HG03571 (cell line): ENCODE results near the gene P2RY14.
A peak's percentile ranks its signal among the peaks of the same experiment; 100 is the strongest.

Experiments
- ATAC-seq: cut with Tn5 transposase; IDR thresholded peaks from one replicate; pipeline ENCODE4 v1.9.1; 2021; ENCODE audit not compliant: unreplicated experiment

Gene P2RY14

DNA sequence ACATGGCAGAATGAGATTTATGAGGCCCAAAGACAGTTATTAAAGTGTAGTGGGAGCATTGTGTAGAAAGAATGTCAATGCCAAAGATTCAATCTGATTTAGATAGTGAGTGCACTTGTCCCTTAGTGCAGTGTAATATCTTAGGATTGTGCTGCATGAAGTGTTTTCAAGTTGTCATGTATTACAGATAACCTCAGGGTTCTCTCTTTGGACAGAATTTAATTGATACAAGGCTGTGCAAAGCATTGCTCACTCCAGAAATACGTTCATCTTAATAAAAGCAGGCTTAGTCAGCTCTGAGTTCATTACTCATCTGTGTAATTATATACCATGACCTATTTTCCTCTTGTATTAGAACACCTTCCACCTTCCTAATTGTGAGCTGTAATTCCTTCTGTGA lies 59.3 kb downstream of the P2RY14 start:
- ATAC-seq = no peak

DNA sequence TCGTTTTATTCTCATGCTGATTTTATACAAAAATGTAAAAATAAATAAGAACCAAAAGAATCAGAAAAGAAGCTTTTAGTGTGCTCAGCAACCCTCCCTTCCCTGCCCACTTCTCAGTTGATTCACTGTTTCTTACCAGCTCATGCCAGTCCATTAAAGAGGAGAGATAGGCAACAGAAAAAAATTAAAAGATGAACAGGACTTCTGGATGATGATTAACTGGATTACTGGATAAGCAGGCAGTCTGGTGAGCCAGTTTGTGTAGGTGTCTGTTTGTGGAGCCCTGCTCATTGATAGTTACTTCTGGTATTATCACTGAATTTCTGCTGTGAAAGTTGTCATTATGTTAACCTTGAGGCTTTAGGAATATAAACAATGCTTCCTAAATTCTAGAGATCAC lies 60.2 kb downstream of the P2RY14 start:
- no peak for ATAC-seq

GRCh38 chr3:151216641-151217607 lies 61.4 kb downstream of the P2RY14 start:
- no peak for ATAC-seq

DNA sequence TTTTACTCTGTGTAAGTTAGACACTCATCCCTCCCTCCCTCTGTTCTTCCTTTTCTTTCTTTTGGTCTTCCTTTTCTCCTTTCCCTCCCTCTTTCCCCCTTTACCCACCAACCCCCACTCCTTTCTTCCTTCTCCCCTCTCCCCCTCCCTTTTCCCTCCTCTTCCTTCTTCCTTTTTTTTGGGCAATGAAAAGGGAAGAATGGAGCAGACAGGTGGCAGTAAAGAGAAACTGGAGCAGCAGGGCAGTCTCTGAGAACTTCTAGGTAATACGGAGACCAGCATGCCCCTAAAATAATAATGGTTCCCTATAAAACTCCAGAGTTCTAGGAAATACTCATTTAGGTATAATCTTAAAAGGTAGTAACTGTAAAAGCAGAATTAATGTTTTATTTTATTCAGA lies 63.9 kb downstream of the P2RY14 start:
- no peak for ATAC-seq

DNA sequence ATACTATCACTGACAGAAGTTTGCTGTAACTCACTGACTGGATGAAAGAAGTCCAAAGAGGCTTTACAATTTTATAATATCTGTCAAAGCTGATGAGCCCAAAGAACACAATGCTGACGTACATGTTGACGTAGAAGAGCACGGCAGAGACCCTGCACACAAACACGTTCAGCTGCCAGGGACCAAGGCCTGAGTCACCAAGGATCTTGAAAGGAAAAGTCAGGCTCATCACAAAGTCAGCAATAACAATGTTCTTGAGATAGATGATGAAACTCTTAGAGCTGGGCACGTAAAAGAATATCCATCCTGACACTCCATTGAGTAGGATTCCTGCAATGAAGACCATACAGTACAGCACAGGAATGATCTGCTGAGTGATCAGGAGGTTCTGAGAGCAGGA lies 64.5 kb downstream of the P2RY14 start:
- no peak for ATAC-seq

- ATAC-seq = no peak
Measured at GRCh38 chr3:151213151-151213550, 65.2 kb downstream of the P2RY14 start.

DNA sequence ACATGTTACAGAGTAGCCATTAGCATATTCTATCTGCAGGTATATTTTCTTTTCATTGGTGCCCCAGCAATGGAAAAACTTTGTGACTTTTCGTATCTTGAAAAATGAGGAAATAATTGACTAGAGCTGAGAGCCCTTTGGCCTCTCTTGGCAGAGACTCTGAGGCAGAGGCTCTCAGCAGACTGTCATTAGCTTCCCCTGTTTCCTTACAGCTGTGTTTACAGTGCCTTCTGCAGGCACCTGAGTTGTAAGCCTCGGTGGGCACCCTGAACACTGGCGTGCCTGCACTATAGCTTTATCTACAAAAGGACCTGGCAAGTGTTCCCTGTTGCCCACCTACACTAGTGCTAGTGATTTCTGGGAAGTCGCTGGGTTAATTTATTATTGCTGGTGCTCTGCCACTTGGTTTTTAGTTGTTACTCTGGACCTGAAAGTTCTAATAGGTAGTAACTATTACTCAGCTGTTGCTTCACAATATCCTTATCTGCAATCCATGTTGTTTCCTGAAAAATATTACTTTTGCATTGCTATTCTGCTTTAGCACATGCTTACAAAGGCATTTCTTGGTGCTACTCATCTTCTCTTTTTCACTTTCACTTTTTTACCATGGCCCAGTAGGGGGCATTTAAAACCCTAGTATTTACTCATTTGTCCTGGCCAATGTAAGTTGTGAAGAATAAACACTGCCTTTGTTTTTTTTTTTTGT lies 67.5 kb downstream of the P2RY14 start:
- ATAC-seq = no peak

GRCh38 chr3:151209654-151210053 lies 68.7 kb downstream of the P2RY14 start:
- no peak for ATAC-seq

DNA sequence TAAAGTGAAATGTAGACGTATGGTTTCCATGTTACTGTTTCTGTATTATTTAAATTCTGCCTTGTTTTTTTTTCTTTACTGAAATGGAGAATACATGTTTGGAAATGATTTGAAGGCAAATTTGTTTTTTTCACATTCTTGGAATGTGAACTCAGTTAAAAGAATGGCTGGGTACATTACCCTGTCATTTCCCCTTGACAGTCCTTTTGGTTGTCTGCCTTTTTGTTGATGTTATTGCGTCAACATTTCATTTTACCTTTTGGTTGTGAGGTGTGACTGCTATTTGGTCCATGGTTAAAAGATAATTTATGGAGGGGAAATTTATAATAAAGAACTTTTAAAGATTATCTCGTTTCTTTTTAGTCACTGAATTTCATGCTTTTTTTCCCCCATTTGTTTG lies 72.1 kb downstream of the P2RY14 start:
- no peak for ATAC-seq

DNA sequence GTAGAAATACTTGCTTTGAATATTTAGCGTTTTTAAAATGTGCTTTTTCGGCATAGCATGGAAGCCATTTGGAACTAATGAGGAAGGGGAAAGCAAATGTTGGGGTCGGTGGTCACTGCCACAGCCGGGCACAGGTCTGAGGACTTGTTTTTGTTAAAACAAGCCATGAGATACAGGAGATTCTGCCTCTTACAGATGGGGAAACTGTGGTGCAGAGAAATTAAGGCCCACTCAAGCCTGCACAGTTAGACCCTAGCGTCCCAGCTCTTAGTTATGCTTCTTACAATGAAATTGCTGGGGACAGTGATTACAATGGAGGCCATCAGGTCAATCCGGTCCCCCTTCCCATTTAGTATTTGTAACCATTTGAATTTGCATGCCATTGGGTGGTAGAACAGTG lies 72.9 kb downstream of the P2RY14 start:
- no peak for ATAC-seq

GRCh38 chr3:151204530-151205402 lies 73.6 kb downstream of the P2RY14 start:
- no peak for ATAC-seq

DNA sequence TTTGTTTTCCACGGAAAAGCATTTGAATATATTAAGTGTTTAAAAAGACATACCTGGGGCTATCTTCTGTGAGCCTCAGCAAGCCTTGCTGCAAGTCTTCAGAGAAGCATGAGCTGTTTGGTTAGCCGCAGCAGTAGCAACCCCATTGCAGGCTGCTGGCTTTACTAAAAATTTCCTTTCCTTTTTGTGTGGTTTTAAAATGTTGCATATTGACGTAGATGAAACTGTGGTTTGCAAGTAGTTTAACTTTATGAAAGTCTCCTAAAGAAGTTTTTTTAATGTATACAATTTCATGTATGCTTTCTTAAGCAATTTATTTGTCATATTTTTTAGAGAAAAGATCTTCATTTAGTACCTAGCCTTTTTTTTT lies 75.3 kb downstream of the P2RY14 start, which contains the start of gene GPR171:
Gene GPR171, minus strand, starts transcription at position 166 of the 370 bp plus-strand sequence. CDS start 3,830 bp downstream, outside the sequence.
- peak; percentile 85 for ATAC-seq

GRCh38 chr3:151201051-151201730 lies 77.2 kb downstream of the P2RY14 start:
- no peak for ATAC-seq

- ATAC-seq = no peak
Measured at GRCh38 chr3:151200586-151200985, 77.8 kb downstream of the P2RY14 start.

DNA sequence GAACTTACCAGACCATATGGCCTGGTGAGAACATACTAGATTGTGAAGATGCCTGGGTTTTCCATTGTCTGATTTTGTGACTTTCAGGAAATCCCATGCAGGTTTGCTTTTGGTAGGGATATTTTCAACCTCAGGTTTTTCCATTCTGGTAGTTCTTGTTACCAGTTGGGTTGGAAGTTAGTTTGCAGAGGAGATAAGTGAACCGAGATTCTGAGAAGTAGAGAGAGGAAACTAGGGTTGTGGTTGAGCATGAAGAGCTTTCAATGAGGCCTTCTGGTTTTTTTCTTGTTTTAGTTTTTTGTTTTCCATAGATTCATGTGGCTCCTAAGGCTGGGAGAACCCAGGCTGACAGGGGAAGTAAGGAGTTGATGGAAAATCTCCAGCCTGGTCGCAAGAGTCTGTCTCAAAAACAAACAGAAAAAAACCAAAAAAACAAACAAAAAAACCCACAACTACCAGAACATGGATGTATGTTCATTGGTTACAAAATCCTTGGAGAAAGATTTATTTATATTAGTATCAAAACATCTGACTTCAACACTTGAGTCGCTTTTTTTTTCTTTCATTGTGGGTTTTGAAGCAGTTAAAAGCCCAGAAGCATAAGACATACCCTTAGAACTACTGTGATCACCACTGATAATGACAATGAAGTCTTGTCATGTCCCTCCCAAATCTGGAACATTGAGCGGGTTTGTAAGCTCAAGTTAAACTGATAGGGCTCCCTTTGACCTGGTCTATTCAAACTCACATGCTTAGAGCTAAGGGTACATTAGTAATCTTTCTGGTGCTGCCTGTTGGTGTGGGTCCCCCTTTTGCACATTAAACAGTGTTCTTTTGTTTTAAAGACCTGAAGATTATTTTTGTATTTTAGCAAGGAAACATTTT lies 78.5 kb downstream of the P2RY14 start:
- no peak for ATAC-seq

GRCh38 chr3:151198849-151199248 lies 79.5 kb downstream of the P2RY14 start:
- no peak for ATAC-seq

DNA sequence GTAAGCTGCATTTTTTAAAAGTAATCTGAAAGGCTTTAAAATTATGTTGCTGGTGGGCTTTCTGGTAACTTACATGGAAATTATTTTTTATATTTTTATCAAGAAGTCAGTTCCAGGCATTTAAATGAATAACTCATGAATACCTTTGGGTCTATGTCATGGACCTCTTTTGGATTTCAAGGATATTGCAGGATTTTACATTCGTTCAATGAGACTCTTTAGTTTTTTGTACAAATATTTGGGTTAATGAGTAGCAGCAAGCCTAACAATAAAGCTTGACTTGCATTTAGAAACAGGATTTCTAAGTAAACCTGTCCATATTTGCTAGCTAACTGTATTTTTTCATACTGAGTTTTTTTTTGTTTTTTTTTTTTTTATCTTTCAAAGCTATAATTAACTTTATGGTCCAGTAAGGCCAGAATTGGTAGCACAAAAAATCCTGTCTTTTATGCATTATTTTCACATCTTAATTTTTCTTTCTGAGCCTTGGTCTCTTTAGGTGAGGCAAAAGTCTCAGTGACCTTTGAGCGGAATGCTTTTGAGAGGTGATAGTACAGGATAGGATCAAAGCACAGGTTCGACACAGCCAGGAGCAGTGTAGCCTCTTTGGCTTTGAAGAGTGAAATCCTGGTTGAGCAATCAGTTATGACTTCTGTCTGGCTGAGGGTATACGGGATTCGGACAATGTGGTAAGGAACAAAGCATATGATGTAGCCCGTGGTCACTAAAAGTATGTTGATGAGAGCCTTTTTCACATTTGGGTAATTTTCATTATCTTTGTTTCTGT lies 80.2 kb downstream of the P2RY14 start:
- ATAC-seq = no peak

DNA sequence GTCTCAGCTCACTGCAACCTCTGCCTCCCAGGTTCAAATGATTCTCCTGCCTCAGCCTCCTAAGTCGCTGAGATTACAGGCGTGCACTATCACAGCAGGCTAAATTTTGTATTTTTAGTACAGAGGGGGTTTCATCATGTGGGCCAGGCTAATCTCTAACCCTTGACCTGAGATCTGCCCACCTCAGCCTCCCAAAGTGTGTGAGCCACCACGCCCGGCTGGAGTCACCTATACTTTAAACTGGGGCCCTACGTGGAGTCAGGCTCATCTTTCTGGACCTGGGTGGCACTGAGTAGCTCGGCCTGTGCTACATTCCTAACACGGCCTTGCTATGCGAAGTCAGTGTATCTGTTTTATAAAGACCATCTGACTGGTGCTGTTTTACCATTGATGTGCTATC lies 81.1 kb downstream of the P2RY14 start:
- no peak for ATAC-seq

DNA sequence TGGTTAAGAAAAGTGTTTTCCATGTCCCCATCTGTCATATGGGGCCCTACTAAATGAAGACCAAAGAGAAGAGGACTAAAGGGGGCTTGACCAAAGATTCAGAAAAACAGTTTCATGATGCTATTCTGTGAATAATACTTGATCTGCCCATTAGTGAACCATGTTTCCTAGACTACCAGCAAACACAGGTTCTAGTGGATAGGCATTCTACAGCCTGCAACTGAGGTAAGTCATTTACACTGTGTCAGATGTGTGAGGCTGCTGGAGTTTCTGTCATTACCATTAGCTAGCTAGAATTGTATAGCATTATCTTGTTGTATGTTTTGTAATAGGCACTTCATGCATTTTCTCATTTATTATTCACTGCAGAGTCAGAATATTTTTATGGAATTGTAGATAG lies 81.9 kb downstream of the P2RY14 start:
- no peak for ATAC-seq
